ENCODE data around the gene PPP4R2. TPM values are rescaled to one million over a fixed set of nuclear protein-coding genes. Genes with fewer than 3 reads are reported as not detected.

Gene PPP4R2
- total and polyA plus RNA-seq, 2 of the 8 experiments (the other 6 are each of a cell fraction or from before 2014, with no cell fraction given) = 11.5 to 89.9 TPM

DNA sequence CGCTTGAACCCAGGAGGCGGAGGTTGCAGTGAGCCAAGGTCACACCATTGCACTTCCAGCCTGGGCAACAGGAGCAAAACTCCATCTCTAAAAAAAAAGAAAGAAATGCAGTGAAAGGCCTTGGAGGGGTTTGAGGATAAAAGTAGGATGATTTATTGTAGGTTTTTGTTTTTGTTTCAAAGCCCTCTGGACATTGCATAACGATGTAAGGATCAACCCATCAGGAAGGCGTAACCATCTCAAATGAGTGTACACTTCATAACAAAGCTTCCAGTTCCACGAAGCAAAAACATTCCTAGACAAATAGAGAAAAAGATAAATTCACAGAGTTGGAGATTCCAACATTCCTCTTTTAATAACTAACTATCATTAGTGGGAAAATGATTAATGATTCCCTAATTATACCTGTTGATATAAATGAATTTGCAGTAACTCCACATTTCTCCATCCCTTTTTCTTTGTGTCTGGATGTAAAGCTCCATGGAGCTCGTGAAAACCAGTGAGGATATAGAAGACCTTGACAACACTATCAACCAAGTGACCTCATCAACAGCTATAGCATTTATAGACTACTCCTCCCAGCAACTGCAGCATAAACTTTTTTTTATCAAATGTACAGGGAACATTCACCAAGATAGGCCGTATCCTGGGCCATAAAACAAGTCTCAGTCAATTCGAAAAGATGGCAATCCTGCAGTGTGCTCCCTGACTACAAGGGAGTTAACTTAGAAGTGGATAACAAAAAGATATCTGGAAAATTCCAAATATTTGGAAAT, 48.7 kb upstream of the PPP4R2 start:
- no peak overlapping the region for H2BK20ac ChIP-seq (ENCODE audit: low read length)
- no peak overlapping the region for H3K23ac ChIP-seq (ENCODE audit: insufficient read length)
- CTCF ChIA-PET (ENCODE audit: partially characterized antibody) = interaction anchor here (1.1 to 2.0 kb wide), 2 partner anchors 10 to 11 kb away, joined by 3 to 6 read pairs; no protein-coding TSS in a partner anchor
- H2BK5ac ChIP-seq (ENCODE audit: low read depth, low read length) = no peak overlapping the region
- no peaks in the 10 kb centered on the region for H3K36me3 ChIP-seq (ENCODE audit: control insufficient read depth in 2 of 4, insufficient read depth in 4 of 4, low read length in 3 of 4)
- H4K5ac ChIP-seq (ENCODE audit: insufficient read length, low read depth, low read length) = no peak overlapping the region
- H3K4me2 ChIP-seq (ENCODE audit: insufficient read depth in 1 of 2, low read depth in 2 of 2, low read length in 2 of 2) = no peak overlapping the region
- H3K9ac ChIP-seq (replicated peaks in 1 of 4; ENCODE audit: extremely low read depth in 1 of 4, low read depth in 3 of 4, low read length in 3 of 4) = no peak overlapping the region
- no peak overlapping the region for H3K56ac ChIP-seq (replicated peaks; ENCODE audit: insufficient read length, low read depth, low read length)
- H2BK15ac ChIP-seq (ENCODE audit: low read length) = no peak overlapping the region
- H3K9me3 ChIP-seq (ENCODE audit: insufficient read depth in 2 of 2, low read depth in 1 of 2, low read length in 1 of 2) = no peaks in the 10 kb centered on the region
- H3K79me2 ChIP-seq (ENCODE audit: control insufficient read depth in 1 of 2, insufficient read depth in 2 of 2, low read length in 2 of 2) = no peaks in the 10 kb centered on the region
- POLR2A ChIA-PET (ENCODE audit: partially characterized antibody) = no interaction called here
- DNase-seq (ENCODE audit: low read depth in 1 of 2, low spot score in 2 of 2) (no peak), FAIRE-seq (no peak)
- 89% methylated on average over 8 of the region's 8 CpGs; no CpG with 5 or more reads in 1 of the 2 experiments for WGBS, 2 experiments (ENCODE audit: extremely low coverage in 1 of 2, insufficient coverage in 1 of 2, insufficient read length in 1 of 2, insufficient replicate concordance in 2 of 2, low coverage in 1 of 2, low lambda C conversion rate in 2 of 2, missing lambda C conversion rate in 1 of 2)
- H3K14ac ChIP-seq (ENCODE audit: insufficient read length) = no peak overlapping the region
- H3K18ac ChIP-seq (ENCODE audit: extremely low read depth, low read length) = no peak overlapping the region
- no peaks in the 10 kb centered on the region for H4K20me1 ChIP-seq (replicated peaks in 1 of 2; ENCODE audit: control insufficient read depth in 1 of 2, insufficient read depth in 2 of 2, low read length in 2 of 2)
- H2BK12ac ChIP-seq (ENCODE audit: low read depth, low read length) = no peak overlapping the region
- H3K4me3 ChIP-seq (ENCODE audit: extremely low read depth in 1 of 4, insufficient read depth in 2 of 4, low read depth in 3 of 4, low read length in 4 of 4) = no peak overlapping the region
- H3K4ac ChIP-seq (replicated peaks; ENCODE audit: insufficient read length, low read depth, low read length) = no peak overlapping the region
- H4K91ac ChIP-seq (replicated peaks; ENCODE audit: insufficient read length, low read length) = no peak overlapping the region
- H4K8ac ChIP-seq (ENCODE audit: extremely low read depth, insufficient read depth, low read length) = no peak overlapping the region
- H3K4me1 ChIP-seq (replicated peaks in 1 of 4; ENCODE audit: control insufficient read depth in 3 of 4, insufficient read depth in 4 of 4, low read length in 3 of 4) = peaks cover 0 to 6% (median 4%) of the 10 kb centered on the region in 4 experiments; a peak in 4 of 7 replicates
- H2AK5ac ChIP-seq (ENCODE audit: low read depth, low read length) = no peak overlapping the region
- no peaks in the 10 kb centered on the region for H3K79me1 ChIP-seq (ENCODE audit: low read depth, low read length)
- H2AFZ ChIP-seq (ENCODE audit: low read length) = no peak overlapping the region
- H3K27me3 ChIP-seq (replicated peaks in 1 of 4; ENCODE audit: control insufficient read depth in 3 of 4, extremely low read depth in 1 of 4, insufficient read depth in 3 of 4, low read length in 3 of 4) = no peaks in the 10 kb centered on the region
- H3K23me2 ChIP-seq (ENCODE audit: low read depth, low read length) = no peaks in the 10 kb centered on the region
- H3K27ac ChIP-seq (ENCODE audit: low read depth, low read length) = no peak overlapping the region
- no peak overlapping the region for H2BK120ac ChIP-seq (replicated peaks; ENCODE audit: low read depth, low read length)
- TF ChIP-seq, protein P1, sequence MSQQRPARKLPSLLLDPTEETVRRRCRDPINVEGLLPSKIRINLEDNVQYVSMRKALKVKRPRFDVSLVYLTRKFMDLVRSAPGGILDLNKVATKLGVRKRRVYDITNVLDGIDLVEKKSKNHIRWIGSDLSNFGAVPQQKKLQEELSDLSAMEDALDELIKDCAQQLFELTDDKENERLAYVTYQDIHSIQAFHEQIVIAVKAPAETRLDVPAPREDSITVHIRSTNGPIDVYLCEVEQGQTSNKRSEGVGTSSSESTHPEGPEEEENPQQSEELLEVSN (IDR thresholded peaks at IDR 0.05) = no peak
- TF ChIP-seq RFX5 (IDR thresholded peaks at IDR 0.05; ENCODE audit: borderline replicate concordance, low read depth, low read length) (no peak), POU5F1 (IDR thresholded peaks at IDR 0.05; ENCODE audit: low read depth, low read length) (no peak), SAP30 (IDR thresholded peaks at IDR 0.05; ENCODE audit: insufficient read depth, insufficient replicate concordance, low read length) (no peak), CEBPB (IDR thresholded peaks at IDR 0.05; ENCODE audit: low read depth, low read length) (no peak), RBBP5 (IDR thresholded peaks at IDR 0.05; ENCODE audit: borderline replicate concordance, low read depth, low read length) (no peak), NRF1 (IDR thresholded peaks at IDR 0.05; ENCODE audit: low read depth, low read length) (no peak), FOSL1 (IDR thresholded peaks at IDR 0.05; ENCODE audit: insufficient read depth, low read depth, low read length) (no peak), SUZ12 (IDR thresholded peaks at IDR 0.05; ENCODE audit: low read length) (no peak)
- TF ChIP-seq, protein P2, sequence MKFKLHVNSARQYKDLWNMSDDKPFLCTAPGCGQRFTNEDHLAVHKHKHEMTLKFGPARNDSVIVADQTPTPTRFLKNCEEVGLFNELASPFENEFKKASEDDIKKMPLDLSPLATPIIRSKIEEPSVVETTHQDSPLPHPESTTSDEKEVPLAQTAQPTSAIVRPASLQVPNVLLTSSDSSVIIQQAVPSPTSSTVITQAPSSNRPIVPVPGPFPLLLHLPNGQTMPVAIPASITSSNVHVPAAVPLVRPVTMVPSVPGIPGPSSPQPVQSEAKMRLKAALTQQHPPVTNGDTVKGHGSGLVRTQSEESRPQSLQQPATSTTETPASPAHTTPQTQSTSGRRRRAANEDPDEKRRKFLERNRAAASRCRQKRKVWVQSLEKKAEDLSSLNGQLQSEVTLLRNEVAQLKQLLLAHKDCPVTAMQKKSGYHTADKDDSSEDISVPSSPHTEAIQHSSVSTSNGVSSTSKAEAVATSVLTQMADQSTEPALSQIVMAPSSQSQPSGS (IDR thresholded peaks at IDR 0.05; ENCODE audit: low read length) = no peak

All from H1 (cell line).